Measurements from ENCODE around the gene CEP112.
"Not testable (repeated sequence)": the region's sequence is repeated elsewhere in the genome, so short reads cannot be mapped to it uniquely, and the experiment has no call there.

Gene CEP112

DNA sequence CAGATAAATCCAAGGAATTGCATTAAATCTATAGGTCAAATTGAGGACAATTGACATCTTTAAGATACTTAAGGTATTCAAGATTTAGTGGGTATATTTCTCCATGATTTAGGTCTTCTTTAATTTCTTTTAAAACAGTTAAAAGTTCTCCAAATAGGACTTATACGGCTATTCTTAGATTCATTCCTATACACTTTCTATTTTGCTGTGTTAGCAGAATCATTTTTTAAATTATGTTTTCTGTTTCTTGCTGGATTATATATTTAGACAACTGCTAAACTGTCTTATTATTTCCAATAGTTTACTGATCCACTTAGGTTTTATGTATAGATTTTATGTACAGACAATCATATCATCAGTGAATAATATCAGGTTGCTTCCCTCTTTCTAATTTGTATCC lies 404.4 kb downstream of the CEP112 start:
- TF ChIP-seq, protein P1, sequence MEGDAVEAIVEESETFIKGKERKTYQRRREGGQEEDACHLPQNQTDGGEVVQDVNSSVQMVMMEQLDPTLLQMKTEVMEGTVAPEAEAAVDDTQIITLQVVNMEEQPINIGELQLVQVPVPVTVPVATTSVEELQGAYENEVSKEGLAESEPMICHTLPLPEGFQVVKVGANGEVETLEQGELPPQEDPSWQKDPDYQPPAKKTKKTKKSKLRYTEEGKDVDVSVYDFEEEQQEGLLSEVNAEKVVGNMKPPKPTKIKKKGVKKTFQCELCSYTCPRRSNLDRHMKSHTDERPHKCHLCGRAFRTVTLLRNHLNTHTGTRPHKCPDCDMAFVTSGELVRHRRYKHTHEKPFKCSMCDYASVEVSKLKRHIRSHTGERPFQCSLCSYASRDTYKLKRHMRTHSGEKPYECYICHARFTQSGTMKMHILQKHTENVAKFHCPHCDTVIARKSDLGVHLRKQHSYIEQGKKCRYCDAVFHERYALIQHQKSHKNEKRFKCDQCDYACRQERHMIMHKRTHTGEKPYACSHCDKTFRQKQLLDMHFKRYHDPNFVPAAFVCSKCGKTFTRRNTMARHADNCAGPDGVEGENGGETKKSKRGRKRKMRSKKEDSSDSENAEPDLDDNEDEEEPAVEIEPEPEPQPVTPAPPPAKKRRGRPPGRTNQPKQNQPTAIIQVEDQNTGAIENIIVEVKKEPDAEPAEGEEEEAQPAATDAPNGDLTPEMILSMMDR (IDR thresholded peaks at IDR 0.05; ENCODE audit: extremely low read depth, insufficient read depth, missing control alignments), result no peak
- no peak for DNase-seq (ENCODE audit: low spot score)
- in situ Hi-C loops (cut with MboI; ENCODE audit: low pct_unique_long_range_greater_than_20kb, low sequenced_read_pairs, unreplicated experiment), result no loop called here

DNA sequence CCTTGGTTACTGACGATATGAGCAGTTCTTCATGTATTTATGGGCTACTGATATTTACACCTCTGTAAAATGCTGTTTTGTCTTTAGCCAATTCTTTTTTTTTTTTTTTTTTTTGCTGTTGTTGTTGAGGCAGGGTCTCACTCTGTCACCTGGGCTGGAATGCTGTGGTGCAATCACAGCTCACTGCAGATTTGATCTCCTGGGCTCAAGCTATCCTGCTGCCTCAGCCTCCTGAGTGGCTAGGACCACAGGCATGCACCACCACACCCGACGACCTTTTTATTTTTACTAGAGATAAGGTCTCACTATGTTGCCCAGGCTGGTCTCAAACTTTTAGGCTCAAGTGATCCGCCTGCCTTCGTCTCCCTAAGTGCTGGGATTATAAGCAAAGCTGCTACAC lies 405.5 kb downstream of the CEP112 start:
- in situ Hi-C loops (cut with MboI; ENCODE audit: low pct_unique_long_range_greater_than_20kb, low sequenced_read_pairs, unreplicated experiment), result no loop called here
- no peak for DNase-seq (ENCODE audit: low spot score)
- TF ChIP-seq, protein P1 (IDR thresholded peaks at IDR 0.05; ENCODE audit: extremely low read depth, insufficient read depth, missing control alignments), result no peak

DNA sequence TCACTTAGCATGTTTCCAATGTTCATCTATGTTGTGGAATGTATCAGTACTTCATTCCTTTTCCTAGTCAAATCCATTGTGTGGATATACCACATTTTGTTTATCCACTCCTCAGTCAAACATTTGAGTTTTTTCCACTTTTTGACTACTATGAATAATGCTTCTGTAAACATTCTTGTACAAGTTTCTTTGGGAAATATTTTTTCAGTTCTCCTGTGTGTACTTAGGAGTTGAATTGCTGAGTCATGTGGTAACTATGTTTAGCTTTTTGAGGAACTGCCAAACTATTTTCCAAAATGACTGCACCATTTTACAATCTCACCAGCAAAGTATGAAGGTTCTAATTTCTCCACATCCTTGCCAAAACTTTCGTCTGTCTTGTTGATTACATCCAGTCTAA lies 406.8 kb downstream of the CEP112 start:
- in situ Hi-C loops (cut with MboI; ENCODE audit: low pct_unique_long_range_greater_than_20kb, low sequenced_read_pairs, unreplicated experiment), result no loop called here
- TF ChIP-seq, protein P1 (IDR thresholded peaks at IDR 0.05; ENCODE audit: extremely low read depth, insufficient read depth, missing control alignments), result no peak
- DNase-seq (ENCODE audit: low spot score), result no peak

DNA sequence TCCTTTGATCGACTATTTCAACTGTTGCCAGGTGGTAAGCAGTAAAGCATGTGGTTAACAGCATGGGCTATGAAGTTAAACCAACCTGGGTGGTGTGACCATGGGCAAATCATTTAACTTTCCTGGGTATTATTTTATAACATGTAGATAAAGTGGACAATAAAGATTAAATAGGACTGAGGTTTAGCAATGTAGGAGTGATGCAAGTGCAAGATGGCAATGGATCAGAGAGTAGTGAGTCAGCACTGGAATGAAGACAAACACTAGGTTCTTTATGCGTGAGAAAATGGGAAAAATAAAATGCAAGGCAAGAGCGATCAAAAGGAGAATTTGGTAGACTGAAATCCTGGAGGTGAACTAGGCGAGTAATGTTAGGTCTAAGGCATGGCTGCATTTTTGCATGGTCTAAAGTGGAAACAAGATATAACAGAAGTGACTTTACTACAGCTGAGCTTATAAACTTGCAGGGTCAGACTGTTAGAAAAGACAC lies 408.0 kb downstream of the CEP112 start:
- DNase-seq (ENCODE audit: low spot score), result no peak
- in situ Hi-C loops (cut with MboI; ENCODE audit: low pct_unique_long_range_greater_than_20kb, low sequenced_read_pairs, unreplicated experiment), result no loop called here
- TF ChIP-seq, protein P1 (IDR thresholded peaks at IDR 0.05; ENCODE audit: extremely low read depth, insufficient read depth, missing control alignments), result no peak

DNA sequence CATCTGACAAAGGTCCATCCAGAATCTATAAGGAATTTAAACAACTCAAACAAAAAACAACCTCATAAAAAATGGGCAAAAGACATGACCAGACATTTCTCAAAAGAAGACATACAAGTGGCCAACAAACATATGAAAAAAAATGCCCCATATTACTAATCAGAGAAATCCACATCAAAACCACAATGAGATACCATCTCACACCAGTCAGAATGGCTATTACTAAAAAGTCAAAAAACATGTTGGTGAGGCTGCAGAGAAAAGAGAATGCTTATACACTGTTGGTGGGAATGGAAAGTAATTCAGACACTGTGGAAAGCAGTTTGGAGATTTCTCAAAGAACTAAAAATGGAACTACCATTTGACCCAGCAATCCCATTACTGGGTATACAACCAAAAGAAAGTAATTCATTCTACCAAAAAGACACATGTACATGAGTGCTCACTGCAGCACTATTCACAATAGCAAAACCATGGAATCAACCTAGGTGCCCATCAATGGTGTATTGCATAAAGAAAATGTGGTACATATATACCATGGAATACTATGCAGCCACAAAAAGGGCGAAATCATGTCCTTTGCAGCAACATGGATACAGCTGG lies 409.7 kb downstream of the CEP112 start:
- DNase-seq (ENCODE audit: low spot score); in situ Hi-C loops (cut with MboI; ENCODE audit: low pct_unique_long_range_greater_than_20kb, low sequenced_read_pairs, unreplicated experiment): not testable (repeated sequence)

DNA sequence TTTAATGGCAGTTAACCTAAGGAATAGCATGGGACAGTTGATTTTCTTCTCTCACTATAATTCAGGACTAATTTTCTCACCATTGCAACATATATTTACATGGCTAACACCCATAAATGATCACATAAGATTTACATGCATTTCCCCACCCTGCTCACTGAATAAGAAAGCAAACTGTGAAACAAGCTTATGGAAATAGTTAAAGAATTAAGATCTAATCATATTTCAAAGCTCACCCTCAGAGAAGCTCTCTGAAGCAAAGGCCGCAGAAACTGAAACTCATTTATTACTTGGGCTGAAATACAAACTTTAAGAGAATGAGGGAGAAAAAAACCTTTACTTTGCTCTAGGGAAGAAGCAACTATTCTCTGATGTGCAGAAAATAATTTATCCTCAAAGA lies 411.8 kb downstream of the CEP112 start:
- no peak for DNase-seq (ENCODE audit: low spot score)
- in situ Hi-C loops (cut with MboI; ENCODE audit: low pct_unique_long_range_greater_than_20kb, low sequenced_read_pairs, unreplicated experiment), result no loop called here
- TF ChIP-seq, protein P1 (IDR thresholded peaks at IDR 0.05; ENCODE audit: extremely low read depth, insufficient read depth, missing control alignments), result no peak

DNA sequence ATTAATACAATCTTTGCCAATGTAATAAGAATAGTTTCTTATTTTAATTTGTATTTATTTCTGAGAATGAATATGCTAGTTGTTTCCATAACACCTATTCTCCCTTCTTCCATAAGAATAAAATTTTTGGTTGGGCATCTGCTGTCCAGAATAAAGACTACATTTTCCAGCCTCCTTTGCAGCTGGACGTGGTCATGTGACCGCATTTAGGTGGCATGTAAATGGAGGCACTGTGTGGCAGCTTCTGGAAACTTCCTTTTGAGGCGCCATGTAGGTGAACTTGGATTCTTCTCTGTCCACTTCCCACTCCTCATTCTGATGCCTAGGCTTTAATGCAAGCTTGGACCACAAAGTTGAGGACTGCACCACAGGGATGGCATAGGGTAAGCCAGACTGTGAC lies 415.0 kb downstream of the CEP112 start:
- TF ChIP-seq, protein P1 (IDR thresholded peaks at IDR 0.05; ENCODE audit: extremely low read depth, insufficient read depth, missing control alignments), result no peak
- DNase-seq (ENCODE audit: low spot score), result no peak
- in situ Hi-C loops (cut with MboI; ENCODE audit: low pct_unique_long_range_greater_than_20kb, low sequenced_read_pairs, unreplicated experiment), result no loop called here

Data from GM13977 (cell line).